HG03103 (cell line): Measurements from ENCODE around the gene ITIH1.
A peak's percentile ranks its signal among the peaks of the same experiment; 100 is the strongest.
"Not testable (repeated sequence)": the region's sequence is repeated elsewhere in the genome, so short reads cannot be mapped to it uniquely, and the experiment has no call there.

Experiments
- ATAC-seq: cut with Tn5 transposase; IDR thresholded peaks from one replicate; pipeline ENCODE4 v1.9.1; 2021; ENCODE audit warnings: low read depth; ENCODE audit not compliant: unreplicated experiment

ITIH1 gene, protein sequence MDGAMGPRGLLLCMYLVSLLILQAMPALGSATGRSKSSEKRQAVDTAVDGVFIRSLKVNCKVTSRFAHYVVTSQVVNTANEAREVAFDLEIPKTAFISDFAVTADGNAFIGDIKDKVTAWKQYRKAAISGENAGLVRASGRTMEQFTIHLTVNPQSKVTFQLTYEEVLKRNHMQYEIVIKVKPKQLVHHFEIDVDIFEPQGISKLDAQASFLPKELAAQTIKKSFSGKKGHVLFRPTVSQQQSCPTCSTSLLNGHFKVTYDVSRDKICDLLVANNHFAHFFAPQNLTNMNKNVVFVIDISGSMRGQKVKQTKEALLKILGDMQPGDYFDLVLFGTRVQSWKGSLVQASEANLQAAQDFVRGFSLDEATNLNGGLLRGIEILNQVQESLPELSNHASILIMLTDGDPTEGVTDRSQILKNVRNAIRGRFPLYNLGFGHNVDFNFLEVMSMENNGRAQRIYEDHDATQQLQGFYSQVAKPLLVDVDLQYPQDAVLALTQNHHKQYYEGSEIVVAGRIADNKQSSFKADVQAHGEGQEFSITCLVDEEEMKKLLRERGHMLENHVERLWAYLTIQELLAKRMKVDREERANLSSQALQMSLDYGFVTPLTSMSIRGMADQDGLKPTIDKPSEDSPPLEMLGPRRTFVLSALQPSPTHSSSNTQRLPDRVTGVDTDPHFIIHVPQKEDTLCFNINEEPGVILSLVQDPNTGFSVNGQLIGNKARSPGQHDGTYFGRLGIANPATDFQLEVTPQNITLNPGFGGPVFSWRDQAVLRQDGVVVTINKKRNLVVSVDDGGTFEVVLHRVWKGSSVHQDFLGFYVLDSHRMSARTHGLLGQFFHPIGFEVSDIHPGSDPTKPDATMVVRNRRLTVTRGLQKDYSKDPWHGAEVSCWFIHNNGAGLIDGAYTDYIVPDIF

DNA sequence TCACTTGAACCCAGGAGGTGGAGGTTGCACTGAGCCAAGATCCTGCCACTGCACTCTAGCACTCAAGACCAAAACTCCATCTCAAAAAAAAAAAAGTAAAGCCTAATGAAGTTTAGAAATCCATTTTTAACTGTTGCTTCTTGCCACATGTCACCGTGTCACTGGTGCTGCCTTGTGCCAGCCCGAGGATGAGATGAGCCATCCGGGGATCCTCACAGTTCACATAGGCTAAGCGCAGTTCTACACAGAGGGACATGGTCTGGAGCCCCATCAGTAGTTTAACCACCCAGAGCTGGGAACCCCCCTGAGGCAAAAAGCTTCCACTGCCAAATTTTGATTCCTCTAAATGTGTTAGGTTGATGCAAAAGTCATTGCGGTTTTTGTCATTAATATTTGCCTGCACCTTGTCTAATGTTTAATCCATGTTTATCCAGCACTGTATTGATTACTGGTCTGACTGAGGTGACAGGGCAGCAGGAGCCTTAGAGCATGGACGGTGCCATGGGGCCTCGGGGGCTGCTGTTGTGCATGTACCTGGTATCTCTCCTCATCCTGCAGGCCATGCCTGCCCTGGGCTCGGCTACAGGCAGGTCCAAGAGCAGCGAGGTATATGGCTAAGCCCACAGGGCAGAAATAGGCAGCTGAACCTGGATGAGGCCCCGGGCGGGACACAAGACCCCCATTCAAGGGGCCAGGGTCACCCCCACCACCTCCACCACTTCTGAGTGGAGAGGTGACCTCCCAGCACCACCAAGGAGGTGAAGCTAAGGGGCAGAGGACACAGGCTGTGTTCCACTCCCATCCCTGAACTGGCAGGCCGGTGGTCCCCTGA is at the start of gene ITIH1:
Gene ITIH1, plus strand, starts transcription at position 473 of the 832 bp plus-strand sequence. Its CDS starts 17 bp downstream, at position 490.
- ATAC-seq = no peak

DNA sequence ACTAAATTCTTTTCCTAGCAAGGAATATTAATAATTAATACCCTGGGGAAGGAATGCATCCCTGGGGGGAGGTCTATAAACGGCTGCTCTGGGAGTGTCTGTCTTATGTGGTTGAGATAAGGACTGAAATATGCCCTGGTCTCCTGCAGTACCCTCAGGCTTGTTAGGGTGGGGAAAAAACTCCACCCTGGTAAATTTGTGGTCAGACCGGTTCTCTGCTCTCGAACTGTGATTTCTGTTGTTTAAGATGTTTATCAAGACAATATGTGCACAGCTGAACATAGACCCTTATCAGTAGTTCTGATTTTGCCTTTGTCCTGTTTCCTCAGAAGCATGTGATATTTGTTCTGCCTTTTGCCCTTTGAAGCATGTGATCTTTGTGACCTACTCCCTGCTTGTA is 48.6 kb upstream of the ITIH1 start:
- not testable (repeated sequence) for ATAC-seq

DNA sequence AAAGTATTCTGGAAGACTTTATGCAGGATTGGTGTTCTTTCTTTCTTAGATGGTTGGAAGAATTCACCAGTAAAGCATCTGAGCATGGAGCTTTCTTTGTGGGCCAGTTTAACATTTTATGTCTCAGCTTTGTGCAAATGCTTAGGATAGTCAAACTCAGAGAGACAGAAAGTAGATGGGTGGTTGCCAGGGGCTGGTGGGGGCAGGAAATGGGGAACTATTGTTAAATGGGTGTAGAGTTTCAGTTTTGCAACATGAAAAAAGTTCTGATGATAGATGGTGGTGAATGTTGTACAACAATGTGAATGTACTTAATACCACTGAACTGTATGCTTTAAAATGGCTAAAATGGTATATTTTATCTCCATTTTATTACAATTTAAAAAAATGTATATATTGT is 46.7 kb upstream of the ITIH1 start:
- ATAC-seq = no peak

DNA sequence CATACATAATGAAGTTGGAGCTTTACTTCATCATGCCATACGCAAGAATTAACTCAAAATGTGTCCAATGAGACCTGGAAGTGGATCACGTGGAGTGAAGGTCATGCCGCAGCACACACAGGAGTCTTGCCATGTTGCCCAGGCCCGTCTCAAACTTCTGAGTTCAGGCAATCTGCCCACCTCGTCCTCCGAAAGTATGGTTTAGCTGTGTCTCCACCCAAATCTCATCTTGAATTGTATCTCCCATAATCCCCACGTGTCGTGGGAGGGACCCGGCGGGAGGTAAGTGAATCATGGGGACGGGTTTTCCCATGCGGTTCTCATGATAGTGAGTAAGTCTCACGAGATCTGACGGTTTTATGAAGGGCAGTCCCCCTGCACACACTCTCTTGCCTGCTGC is 45.8 kb upstream of the ITIH1 start:
- ATAC-seq = no peak

DNA sequence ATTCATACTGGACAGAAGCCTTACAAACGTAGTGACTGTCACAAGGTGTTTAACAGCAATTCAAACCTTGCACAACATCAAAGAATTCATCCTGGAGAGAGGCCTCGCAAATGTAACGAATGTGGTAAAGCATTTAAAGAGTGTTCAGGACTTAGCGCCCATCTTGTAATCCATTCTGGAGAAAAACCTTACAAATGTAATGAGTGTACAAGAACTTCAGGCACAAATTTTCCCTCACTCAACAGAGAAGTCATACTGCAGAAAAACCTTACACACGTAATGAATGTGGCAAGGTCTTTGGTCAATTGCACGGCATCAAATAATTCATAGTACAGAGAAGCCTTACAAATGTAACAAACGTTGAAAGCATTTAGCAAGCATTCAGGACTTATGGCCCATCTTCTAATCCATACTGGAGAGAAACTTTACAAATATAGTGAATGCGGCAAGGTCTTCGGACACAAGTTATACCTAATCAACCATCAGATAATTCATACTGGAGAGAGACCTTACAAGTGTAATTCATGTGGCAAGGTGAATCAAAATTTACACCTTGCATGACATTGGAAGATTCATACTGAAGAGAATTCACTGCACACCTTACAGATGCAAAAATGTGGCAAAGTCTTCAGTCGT is 44.0 kb upstream of the ITIH1 start:
- ATAC-seq = no peak

DNA sequence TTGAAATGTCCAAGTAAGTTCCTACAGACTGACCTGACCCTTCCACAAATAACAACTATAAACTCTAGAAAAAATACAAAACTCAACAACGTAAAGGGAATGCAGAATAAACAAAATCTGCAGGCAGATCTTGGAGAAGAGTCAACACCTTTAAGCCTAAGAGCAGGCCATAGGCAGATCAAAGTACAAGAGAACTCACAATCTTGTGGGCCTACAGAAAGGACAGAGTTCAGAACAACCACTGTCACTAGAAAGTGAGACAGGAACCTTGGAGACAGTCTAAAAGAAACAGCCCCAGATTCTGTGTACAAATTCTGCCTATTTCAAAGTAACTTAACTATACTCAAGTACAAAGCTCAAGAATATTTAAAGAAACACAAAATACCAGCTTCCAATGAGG is 37.7 kb upstream of the ITIH1 start:
- ATAC-seq = no peak

DNA sequence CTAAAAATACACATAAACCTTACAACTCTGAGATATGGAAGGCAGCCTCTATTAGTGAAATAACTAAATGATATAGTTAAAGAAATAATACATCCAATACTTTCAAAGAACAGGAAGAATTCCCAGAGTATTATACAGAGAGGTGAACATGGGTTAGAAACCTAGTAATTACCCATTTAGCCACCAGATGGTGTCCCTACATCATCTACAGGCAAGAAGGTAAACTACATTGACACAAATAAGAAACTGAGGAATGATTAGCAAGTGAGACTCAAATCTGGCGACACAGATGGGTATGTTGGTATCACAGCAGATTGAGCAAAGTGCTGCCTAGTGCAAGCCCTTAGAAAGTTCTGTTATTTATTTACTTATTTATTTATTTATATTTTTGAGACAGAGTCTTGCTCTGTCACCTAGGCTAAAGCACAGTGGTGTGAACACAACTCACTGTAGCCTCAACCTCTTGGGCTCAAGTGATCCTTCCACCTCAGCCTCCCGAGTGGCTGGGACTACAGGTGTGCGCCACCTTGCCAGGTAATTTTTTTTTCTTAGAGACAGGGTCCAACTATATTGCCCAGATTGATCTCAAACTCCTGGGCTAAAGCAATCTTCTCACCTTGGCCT is 34.9 kb upstream of the ITIH1 start:
- ATAC-seq = no peak

DNA sequence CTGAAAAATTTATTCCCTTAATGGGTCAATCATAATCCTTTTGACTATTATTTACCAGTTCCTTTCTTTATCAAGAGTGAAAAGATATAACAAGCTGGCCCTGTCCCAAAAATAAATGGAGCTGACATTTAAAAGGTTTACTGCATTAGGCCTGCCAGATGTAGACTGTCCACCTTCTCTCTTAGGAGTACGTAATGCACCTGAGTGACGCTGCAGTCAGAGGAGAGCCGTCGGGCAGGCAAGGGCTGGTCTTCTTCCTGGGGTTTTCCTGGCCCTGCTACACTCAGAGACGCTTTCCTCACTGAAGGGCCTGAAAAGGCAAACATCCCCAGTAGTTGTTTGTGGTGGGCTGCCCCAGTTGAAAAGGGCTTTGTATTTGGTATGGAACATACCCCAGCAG is 34.2 kb upstream of the ITIH1 start:
- ATAC-seq = no peak

DNA sequence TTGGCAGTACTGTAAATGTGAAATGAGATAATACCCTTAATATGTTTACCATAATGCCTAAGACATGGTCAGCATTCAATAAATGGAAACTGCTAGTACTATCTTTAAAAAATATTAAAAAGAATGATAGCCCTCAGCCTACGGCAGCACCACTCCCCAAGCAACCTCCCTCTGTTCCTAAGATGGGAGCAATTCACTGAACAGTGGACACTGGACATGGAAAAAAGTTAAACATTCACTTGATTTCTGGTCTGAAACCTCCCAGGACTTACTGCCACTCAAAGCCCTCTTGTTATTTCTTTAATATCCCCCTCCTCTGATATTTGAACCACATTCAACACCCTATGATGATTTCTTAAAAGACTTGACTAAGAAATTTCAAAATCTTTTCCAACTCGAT is 33.7 kb upstream of the ITIH1 start:
- no peak for ATAC-seq

DNA sequence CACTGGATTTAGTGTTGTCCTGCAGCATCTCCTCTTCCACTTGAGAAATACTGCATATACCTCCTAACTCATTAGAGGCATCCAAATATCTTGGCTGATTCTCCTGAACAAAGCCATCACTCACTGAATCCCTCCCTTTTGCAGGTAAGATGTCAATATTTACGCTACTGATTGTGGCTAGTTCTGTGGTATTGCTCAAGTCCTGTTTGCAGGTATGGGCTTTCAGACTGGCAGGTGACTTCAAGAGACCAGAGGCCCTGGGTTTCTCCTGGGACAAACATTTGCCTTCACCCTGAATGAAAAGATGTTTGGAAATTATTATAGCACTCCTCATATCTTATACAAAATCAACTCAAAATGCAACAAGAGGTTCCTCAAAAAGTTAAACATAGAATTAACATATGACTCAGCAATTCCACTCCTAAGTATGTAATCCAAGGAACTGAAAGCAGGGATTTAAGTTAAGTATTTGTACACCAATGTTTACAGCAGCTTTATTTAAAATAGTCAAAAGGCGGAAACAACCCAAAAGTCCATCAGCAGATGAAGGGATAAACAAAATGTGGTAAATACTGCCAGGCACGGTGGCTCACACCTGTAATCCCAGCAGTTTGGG is 25.2 kb upstream of the ITIH1 start:
- no peak for ATAC-seq

DNA sequence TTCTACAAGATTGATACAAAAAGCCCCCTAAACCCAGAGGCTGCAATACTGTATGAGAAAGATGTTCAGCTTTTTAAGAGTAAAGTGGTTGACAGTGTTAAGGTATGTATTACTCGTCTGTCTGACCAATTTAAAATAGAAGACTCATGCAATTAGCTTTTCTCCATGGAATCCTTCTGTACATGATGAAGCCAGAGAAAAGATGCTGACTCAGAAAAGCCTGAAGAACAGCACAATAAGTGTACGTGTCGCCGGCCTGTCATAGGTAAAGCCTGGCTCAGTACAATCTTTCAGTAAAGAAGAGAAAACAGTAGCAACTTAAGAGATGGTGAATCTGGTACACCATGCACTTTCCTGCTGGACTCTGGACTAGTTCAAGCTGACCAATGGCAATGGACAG is 23.0 kb upstream of the ITIH1 start:
- ATAC-seq = no peak

DNA sequence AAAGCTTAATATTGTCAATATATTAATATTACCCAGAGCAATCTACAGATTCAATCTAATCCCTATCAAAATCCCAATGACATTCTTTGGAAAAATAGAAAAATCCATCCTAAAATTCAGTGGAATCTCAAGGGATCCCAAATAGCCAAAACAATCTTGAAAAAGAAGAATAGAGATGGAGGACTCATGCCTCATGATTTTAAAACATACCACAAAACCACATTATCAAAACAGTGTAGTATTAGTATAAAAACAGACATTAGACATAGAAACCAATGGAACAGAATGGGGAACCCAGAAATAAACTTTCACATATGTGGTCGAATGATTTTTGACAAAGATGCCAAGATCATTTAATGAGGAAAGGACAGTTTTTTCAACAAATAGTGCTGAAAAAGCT is 21.3 kb upstream of the ITIH1 start:
- ATAC-seq = no peak

DNA sequence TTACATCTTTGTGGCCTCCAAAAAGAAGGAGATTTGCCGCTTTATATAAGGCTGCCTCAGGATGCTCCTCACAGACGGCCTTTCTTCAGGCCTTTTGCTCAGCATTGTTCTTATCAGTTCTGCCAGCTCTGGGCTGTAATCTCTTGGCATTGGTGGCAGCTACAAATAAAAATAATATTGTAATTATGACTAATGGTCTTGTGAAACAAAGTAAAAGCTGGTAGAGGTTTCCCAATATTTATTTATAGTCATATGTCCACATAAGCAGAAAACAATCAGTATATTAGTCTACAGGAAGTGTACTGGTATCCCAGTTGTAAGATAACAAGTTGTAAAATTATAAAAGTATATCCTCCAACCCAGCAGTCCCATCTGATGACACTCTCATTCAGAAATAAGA is 13.9 kb upstream of the ITIH1 start:
- ATAC-seq = no peak

DNA sequence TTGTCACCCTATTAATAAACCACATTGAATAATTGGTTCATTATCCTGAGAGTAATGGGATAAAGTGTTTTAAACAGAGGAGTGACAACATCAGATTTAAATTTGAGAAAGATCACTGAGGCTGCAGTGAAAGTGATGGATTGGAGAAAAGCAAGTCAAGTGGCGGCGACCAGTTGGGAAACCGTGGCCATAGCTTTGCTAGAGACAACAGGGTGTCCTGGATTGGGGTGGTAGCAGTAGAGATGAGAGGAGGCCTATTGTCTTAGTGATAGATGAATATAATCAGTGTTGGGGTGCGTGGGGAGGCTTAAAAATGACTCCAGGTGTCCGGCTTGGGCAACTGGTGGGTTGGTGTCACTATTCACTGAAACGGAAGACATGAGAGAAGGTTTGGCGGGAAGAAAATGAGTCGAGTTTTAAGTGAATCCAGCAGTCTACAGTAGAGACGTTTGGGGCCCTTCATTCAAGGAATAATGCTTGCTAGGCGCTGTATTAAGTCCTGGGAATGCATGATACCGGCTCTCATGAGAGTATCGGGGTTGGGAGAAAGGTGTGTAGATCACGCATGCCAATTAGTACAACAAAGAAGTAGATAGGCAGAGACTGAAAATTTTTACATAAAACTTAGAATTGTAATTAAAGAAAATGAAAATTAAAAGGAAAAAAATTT is 7.5 kb upstream of the ITIH1 start:
- no peak for ATAC-seq

DNA sequence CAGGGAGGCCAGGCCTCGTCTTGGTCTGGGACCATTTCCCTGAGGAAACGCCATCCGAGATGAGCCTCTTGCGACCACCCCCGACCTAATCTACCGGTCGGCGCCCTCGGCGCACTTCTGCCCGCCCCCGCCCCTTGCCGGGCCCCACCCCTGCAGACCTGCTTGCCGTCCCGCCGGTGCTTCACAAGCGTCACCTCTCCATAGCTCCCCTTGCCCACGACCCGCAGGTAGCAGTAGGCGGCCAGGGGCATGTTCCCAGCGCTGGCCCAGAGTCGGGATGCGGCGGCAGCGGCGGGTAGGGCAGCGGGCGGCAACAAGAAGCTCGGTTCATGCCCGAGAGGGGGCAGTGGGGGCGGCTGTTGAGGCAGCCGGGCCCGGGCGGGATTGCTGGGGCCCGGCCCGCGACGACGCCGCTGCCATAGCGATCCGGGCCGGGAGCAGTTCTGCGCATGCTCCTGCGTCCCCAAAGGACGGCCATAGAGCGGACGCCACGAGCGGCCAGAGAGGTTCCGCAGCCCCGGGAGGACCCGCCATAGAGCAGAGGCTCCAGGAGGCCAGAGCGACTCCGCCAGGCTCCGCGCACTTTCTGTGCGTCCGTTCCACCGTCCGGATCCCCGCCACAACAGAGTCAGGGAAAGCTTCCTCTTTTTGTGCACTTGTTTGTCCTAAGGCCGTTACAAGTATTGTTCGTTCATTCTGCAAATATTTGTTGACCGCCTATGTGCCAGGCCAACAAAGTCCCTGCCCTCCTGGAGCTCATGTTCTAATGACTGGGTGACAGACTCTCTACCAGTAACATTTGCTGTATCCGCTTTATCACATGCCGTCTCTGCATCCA is 6.7 kb upstream of the ITIH1 start, which contains the start of gene NEK4:
Gene NEK4, minus strand, starts transcription at position 445 of the 838 bp plus-strand sequence. Its CDS starts 194 bp downstream, at position 251.
- ATAC-seq = peak; percentile 94

DNA sequence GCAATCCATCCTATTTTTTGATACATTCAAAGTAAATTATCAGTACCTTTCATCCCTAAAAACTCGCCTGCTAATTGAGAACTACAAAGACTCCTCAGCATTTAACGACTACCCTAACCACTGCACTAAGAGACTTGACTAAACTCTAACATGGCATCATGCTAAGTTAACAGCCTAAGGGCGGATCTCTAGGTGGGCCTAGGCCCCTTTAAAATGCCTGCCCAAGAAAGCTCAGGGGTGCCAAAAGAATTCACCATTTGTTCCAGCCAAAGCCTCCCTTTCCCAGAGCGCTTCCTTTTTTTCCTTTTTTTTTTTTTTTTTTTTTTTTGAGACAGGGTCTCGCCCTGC is 6.1 kb upstream of the ITIH1 start:
- no peak for ATAC-seq

DNA sequence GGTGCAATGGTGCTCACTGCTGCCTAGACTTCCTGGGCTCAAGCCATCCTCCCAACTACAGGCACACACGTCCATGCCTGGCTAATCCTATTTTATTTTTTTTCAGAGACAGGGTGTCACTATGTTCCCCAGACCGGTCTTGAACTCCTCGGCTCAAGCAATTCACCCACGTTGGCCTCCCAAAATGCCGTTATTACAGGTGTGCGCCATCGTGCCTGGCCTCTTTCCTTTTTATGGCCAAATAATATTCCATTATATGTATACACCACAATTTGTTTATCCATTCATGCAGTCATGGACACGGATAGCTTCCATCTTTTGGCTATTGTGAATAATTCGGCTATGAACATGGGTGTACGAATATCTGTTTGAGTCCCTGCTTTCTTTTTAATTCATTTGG is 5.7 kb upstream of the ITIH1 start:
- ATAC-seq = no peak
